GM23338 (cell line): Measurements from ENCODE around the gene KIF5A. TPM values are rescaled to one million over a fixed set of nuclear protein-coding genes. Genes with fewer than 3 reads are reported as not detected.

Experiments
- ATAC-seq: fragments of 200-7000 bp; cut with Tn5 transposase; 3 replicates; pipeline ENCODE4 v1.9.1; 2020
- DNase-seq: peaks from one replicate; pipeline ENCODE4 v3.0.0-alpha.2; 2015; ENCODE audit warnings: low spot score
- H2AFZ ChIP-seq: fragments of 200-600 bp; sonication (generic); 2 replicates; pipeline ENCODE4 v1.8.0; 2016; ENCODE audit warnings: antibody characterized with exemption, mild to moderate bottlenecking, moderate library complexity
- H3F3A ChIP-seq: fragments of 200-600 bp; sonication (generic); replicated peaks from 2 replicates; pipeline ENCODE4 v1.8.0; 2017; ENCODE audit warnings: antibody characterized with exemption, mixed run types, low read depth
- H3K27ac ChIP-seq: fragments of 200-600 bp; sonication (generic); 2 replicates; pipeline ENCODE4 v1.6.1; 2016; ENCODE audit warnings: low read depth
- H3K27me3 ChIP-seq: fragments of 200-600 bp; sonication (generic); 2 replicates; pipeline ENCODE4 v1.8.0; 2016; ENCODE audit warnings: mild to moderate bottlenecking, mixed run types, moderate library complexity; ENCODE audit not compliant: insufficient read depth
- H3K36me3 ChIP-seq: fragments of 200-600 bp; sonication (generic); 2 replicates; pipeline ENCODE4 v1.8.0; 2016; ENCODE audit warnings: mild to moderate bottlenecking; ENCODE audit not compliant: insufficient read depth
- H3K4me1 ChIP-seq: fragments of 200-600 bp; sonication (generic); 2 replicates; pipeline ENCODE4 v1.8.0; 2016; ENCODE audit warnings: mild to moderate bottlenecking, moderate library complexity; ENCODE audit not compliant: insufficient read depth
- H3K4me2 ChIP-seq: fragments of 200-600 bp; sonication (generic); 2 replicates; pipeline ENCODE4 v1.7.1; 2017; ENCODE audit warnings: mixed run types
- H3K4me3 ChIP-seq: fragments of 200-600 bp; sonication (generic); 2 replicates; pipeline ENCODE4 v1.6.1; 2016; ENCODE audit warnings: mixed run types
- H3K79me2 ChIP-seq: fragments of 200-600 bp; sonication (generic); replicated peaks from 2 replicates; pipeline ENCODE4 v1.8.0; 2017; ENCODE audit warnings: mild to moderate bottlenecking; ENCODE audit not compliant: insufficient read depth
- H3K9me2 ChIP-seq: fragments of 200-600 bp; sonication (generic); 2 replicates; pipeline ENCODE4 v1.8.0; 2017; ENCODE audit not compliant: insufficient read depth
- H4K20me1 ChIP-seq: fragments of 200-600 bp; sonication (generic); replicated peaks from 2 replicates; pipeline ENCODE4 v1.8.0; 2017; ENCODE audit warnings: mild to moderate bottlenecking; ENCODE audit not compliant: insufficient read depth
- H3K27ac Mint-ChIP-seq: 2 replicates; pipeline ENCODE4 v1.8.0; 2020; ENCODE audit warnings: inconsistent platforms, mild to moderate bottlenecking, moderate library complexity, mixed read lengths
- H3K27me3 Mint-ChIP-seq: 3 replicates; pipeline ENCODE4 v1.8.0; 2022; ENCODE audit warnings: low read depth, mild to moderate bottlenecking, moderate library complexity, mixed read lengths, inconsistent platforms; ENCODE audit not compliant: insufficient read depth, poor library complexity
- H3K36me3 Mint-ChIP-seq: 3 replicates; pipeline ENCODE4 v1.8.0; 2021; ENCODE audit warnings: low read depth, mild to moderate bottlenecking, inconsistent platforms, moderate library complexity, mixed read lengths
- H3K4me1 Mint-ChIP-seq: 3 replicates; pipeline ENCODE4 v1.8.0; 2020; ENCODE audit warnings: mild to moderate bottlenecking, inconsistent platforms, mixed read lengths
- H3K4me3 Mint-ChIP-seq: 3 replicates; pipeline ENCODE4 v1.8.0; 2021; ENCODE audit warnings: moderate library complexity, mild to moderate bottlenecking, inconsistent platforms, mixed read lengths
- H3K9me3 Mint-ChIP-seq: 3 replicates; pipeline ENCODE4 v1.8.0; 2020; ENCODE audit warnings: moderate library complexity, mild to moderate bottlenecking, inconsistent platforms, mixed read lengths
- CREB1 ChIP-seq: fragments of 250-450 bp; sonication (Bioruptor Pico); IDR thresholded peaks from 2 replicates; pipeline ENCODE4 v1.5.0; 2020; ENCODE audit warnings: low read depth, mild to moderate bottlenecking, moderate library complexity
- EZH2 ChIP-seq: fragments of 200-600 bp; sonication (generic); IDR thresholded peaks from one replicate; pipeline ENCODE4 v1.8.0; 2017; ENCODE audit warnings: antibody characterized with exemption, mild to moderate bottlenecking, low read depth; ENCODE audit not compliant: unreplicated experiment
- EZH2phosphoT487 ChIP-seq: fragments of 200-600 bp; sonication (generic); IDR thresholded peaks from one replicate; pipeline ENCODE4 v1.8.1; 2018; ENCODE audit warnings: antibody characterized with exemption; ENCODE audit not compliant: unreplicated experiment
- JUNB ChIP-seq: IDR thresholded peaks from one replicate; pipeline ENCODE4 v1.6.1; 2016; ENCODE audit warnings: antibody characterized with exemption; ENCODE audit not compliant: unreplicated experiment
- NANOG ChIP-seq: IDR thresholded peaks from 2 replicates; pipeline ENCODE4 v1.6.1; 2016; ENCODE audit warnings: antibody characterized with exemption, borderline replicate concordance
- POLR2AphosphoS5 ChIP-seq: IDR thresholded peaks from 2 replicates; pipeline ENCODE4 v1.6.1; 2016; ENCODE audit warnings: antibody characterized with exemption, low read depth
- REST ChIP-seq: IDR thresholded peaks from one replicate; pipeline ENCODE4 v1.6.1; 2018; ENCODE audit warnings: antibody characterized with exemption; ENCODE audit not compliant: unreplicated experiment
- STAT1 ChIP-seq: IDR thresholded peaks from one replicate; pipeline ENCODE4 v1.6.1; 2016; ENCODE audit warnings: antibody characterized with exemption; ENCODE audit not compliant: unreplicated experiment
- ZNF114 ChIP-seq: fragments of 250-450 bp; sonication (Bioruptor Pico); IDR thresholded peaks from 2 replicates; pipeline ENCODE4 v1.5.0; 2020; ENCODE audit warnings: mild to moderate bottlenecking, moderate library complexity
- ZNF331 ChIP-seq: fragments of 250-450 bp; sonication (Bioruptor Pico); IDR thresholded peaks from 2 replicates; pipeline ENCODE4 v1.5.0; 2020; ENCODE audit warnings: low read depth, mild to moderate bottlenecking, moderate library complexity
- ZNF462 ChIP-seq: fragments of 250-450 bp; sonication (Bioruptor Pico); IDR thresholded peaks from 2 replicates; pipeline ENCODE4 v1.5.0; 2020; ENCODE audit warnings: mild to moderate bottlenecking, moderate library complexity
- polyA plus RNA-seq: library from polyadenylated mRNA; unstranded; fragments of >200 nt; fragmentation: Nextera tagmentation; extraction: Ambion mirVana; gene quantifications from 2 replicates; pipeline ENCODE4 v1.2.1, GENCODE V29; 2016
- total RNA-seq: library from RNA; depleted of rRNA; stranded (reverse); fragments of >200 nt; shearing (Covaris generic); gene quantifications from 2 replicates; pipeline ENCODE4 v1.2.3, GENCODE V29; 2014
- TF ChIP-seq, protein P1 (sequence below): IDR thresholded peaks from 2 replicates; pipeline ENCODE4 v1.6.1; 2016; ENCODE audit warnings: antibody characterized with exemption
- TF ChIP-seq, protein P2 (sequence below), 2 experiments: fragments of 200-600 bp in 1 of 2; sonication (generic) in 1 of 2; conservative IDR thresholded peaks; 2 replicates each; pipeline versions ENCODE4 v1.5.1 to v1.6.1; 2016 to 2017; ENCODE audit warnings: antibody characterized with exemption in 2 of 2, low read depth in 2 of 2, mild to moderate bottlenecking in 2 of 2, moderate library complexity in 1 of 2

KIF5A gene
- total and polyA plus RNA-seq, 2 experiments from 2014 or later: 11.1 to 21.3 TPM

GRCh38 chr12:57552835-57553313 lies 3.0 kb downstream of the KIF5A start:
- peaks cover 56% of the 10 kb centered on the region for H3K4me1 Mint-ChIP-seq
- Histone ChIP-seq H3K4me1 (peaks cover 38% of the 10 kb centered on the region), H2AFZ (no peak overlapping the region), H3K27ac (0 out of 2 replicates have a peak overlapping the region, but pooled peaks have one; percentile 9), H3K4me2 (no peak overlapping the region), H3K36me3 (no peaks in the 10 kb centered on the region), H3K79me2 (peaks cover 33% of the 10 kb centered on the region), H4K20me1 (peaks cover 19% of the 10 kb centered on the region), H3K4me3 (no peak overlapping the region), H3F3A (peaks cover 12% of the 10 kb centered on the region), H3K27me3 (peaks cover 12% of the 10 kb centered on the region), H3K9me2 (no peaks in the 10 kb centered on the region)
- no peak for TF ChIP-seq JUNB
- no peak for TF ChIP-seq CREB1
- TF ChIP-seq, protein P1, sequence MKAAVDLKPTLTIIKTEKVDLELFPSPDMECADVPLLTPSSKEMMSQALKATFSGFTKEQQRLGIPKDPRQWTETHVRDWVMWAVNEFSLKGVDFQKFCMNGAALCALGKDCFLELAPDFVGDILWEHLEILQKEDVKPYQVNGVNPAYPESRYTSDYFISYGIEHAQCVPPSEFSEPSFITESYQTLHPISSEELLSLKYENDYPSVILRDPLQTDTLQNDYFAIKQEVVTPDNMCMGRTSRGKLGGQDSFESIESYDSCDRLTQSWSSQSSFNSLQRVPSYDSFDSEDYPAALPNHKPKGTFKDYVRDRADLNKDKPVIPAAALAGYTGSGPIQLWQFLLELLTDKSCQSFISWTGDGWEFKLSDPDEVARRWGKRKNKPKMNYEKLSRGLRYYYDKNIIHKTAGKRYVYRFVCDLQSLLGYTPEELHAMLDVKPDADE: no peak
- TF ChIP-seq REST: no peak
- TF ChIP-seq, protein P2, sequence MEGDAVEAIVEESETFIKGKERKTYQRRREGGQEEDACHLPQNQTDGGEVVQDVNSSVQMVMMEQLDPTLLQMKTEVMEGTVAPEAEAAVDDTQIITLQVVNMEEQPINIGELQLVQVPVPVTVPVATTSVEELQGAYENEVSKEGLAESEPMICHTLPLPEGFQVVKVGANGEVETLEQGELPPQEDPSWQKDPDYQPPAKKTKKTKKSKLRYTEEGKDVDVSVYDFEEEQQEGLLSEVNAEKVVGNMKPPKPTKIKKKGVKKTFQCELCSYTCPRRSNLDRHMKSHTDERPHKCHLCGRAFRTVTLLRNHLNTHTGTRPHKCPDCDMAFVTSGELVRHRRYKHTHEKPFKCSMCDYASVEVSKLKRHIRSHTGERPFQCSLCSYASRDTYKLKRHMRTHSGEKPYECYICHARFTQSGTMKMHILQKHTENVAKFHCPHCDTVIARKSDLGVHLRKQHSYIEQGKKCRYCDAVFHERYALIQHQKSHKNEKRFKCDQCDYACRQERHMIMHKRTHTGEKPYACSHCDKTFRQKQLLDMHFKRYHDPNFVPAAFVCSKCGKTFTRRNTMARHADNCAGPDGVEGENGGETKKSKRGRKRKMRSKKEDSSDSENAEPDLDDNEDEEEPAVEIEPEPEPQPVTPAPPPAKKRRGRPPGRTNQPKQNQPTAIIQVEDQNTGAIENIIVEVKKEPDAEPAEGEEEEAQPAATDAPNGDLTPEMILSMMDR (conservative IDR thresholded peaks at IDR 0.05; ENCODE audit: low read depth in 2 of 2): no peak
- no peak for TF ChIP-seq STAT1
- TF ChIP-seq ZNF114 (CRISPR knock-in tag): no peak
- no peak for TF ChIP-seq POLR2AphosphoS5
- no peak for TF ChIP-seq EZH2phosphoT487
- no peak for TF ChIP-seq EZH2
- no peak for TF ChIP-seq NANOG
- no peak for TF ChIP-seq ZNF462 (CRISPR knock-in tag)
- TF ChIP-seq ZNF331 (CRISPR knock-in tag): no peak
- no peaks in the 10 kb centered on the region for H3K9me3 Mint-ChIP-seq
- no peak overlapping the region; the same call in 2 of the 3 replicates for H3K4me3 Mint-ChIP-seq
- H3K27me3 Mint-ChIP-seq: peaks cover 9% of the 10 kb centered on the region
- no peak for DNase-seq
- no peaks in the 10 kb centered on the region; the same call in 2 of the 3 replicates for H3K36me3 Mint-ChIP-seq
- ATAC-seq: no peak
- no peak overlapping the region for H3K27ac Mint-ChIP-seq
